ENCODE results near the gene DENND11. TPM values are rescaled to one million over a fixed set of nuclear protein-coding genes. Genes with fewer than 3 reads are reported as not detected.

DENND11 gene
- total RNA-seq, 3 donors from 2014 or later (not counting 1 experiment from before 2014, with no cell fraction given): 28.9 to 57.0 (median 47.6) TPM

- Histone ChIP-seq H3K4me3 (ENCODE audit: low read length) (peak overlapping the region; percentile 50), H3K27ac (ENCODE audit: low read length) (peak overlapping the region; percentile 54), H3K9me3 (ENCODE audit: control insufficient read depth, insufficient read depth, low read length) (no peaks in the 10 kb centered on the region), H3K4me1 (ENCODE audit: control insufficient read depth, insufficient read depth, low read length) (peaks cover 27% of the 10 kb centered on the region), H3K27me3 (ENCODE audit: control insufficient read depth, insufficient read depth, low read length) (no peaks in the 10 kb centered on the region), H3K36me3 (ENCODE audit: control insufficient read depth, insufficient read depth, low read length) (no peaks in the 10 kb centered on the region)
- WGBS (ENCODE audit: insufficient coverage): 88% methylated on average over 5 of the region's 5 CpGs
- no peaks in the 10 kb centered on the region for H3K36me3 Mint-ChIP-seq
- peaks cover 0 to 5% of the 10 kb centered on the region in 2 donors for H3K27me3 Mint-ChIP-seq (ENCODE audit: low read depth in 2 of 2)
- peaks cover 39 to 45% of the 10 kb centered on the region in 2 donors for H3K4me1 Mint-ChIP-seq
- H3K4me3 Mint-ChIP-seq: peak overlapping the region; percentile 90
- no peak for TF ChIP-seq CTCF (IDR thresholded peaks at IDR 0.05)
- H3K9me3 Mint-ChIP-seq: no peaks in the 10 kb centered on the region
- H3K27ac Mint-ChIP-seq: peak overlapping the region; percentile 80 to 89
- DNase-seq (no peak), ATAC-seq (no peak)
- intact Hi-C loops (cut with micrococcal nuclease): loop anchor here (2.0 kb wide), 1 partner anchor 144 kb away; no protein-coding TSS in a partner anchor
Observed at GRCh38 chr7:141700296-141700847, 1.6 kb downstream of the DENND11 start.

GRCh38 chr7:141699860-141700259 is 2.1 kb downstream of the DENND11 start:
- intact Hi-C loops (cut with micrococcal nuclease): loop anchor here (2.0 kb wide), 1 partner anchor 143 kb away; no protein-coding TSS in a partner anchor
- 100% methylated on average over 2 of the region's 3 CpGs for WGBS (ENCODE audit: insufficient coverage)
- peaks cover 39 to 45% of the 10 kb centered on the region in 2 donors for H3K4me1 Mint-ChIP-seq

GRCh38 chr7:141698247-141699015 is 3.5 kb downstream of the DENND11 start:
- Histone ChIP-seq H3K36me3 (ENCODE audit: control insufficient read depth, insufficient read depth, low read length) (no peaks in the 10 kb centered on the region), H3K27ac (ENCODE audit: low read length) (no peak overlapping the region), H3K9me3 (ENCODE audit: control insufficient read depth, insufficient read depth, low read length) (no peaks in the 10 kb centered on the region), H3K4me1 (ENCODE audit: control insufficient read depth, insufficient read depth, low read length) (peaks cover 27% of the 10 kb centered on the region), H3K4me3 (ENCODE audit: low read length) (no peak overlapping the region), H3K27me3 (ENCODE audit: control insufficient read depth, insufficient read depth, low read length) (no peaks in the 10 kb centered on the region)
- WGBS (ENCODE audit: insufficient coverage): 86% methylated on average over 1 of the region's 1 CpG
- TF ChIP-seq CTCF (IDR thresholded peaks at IDR 0.05): no peak
- DNase-seq (peak in 1 of 2 donors; percentile 49), ATAC-seq (no peak)
- H3K27me3 Mint-ChIP-seq (ENCODE audit: low read depth in 2 of 2): peaks cover 0 to 2% of the 10 kb centered on the region in 2 donors
- H3K4me3 Mint-ChIP-seq: no peak overlapping the region
- peaks cover 42 to 50% of the 10 kb centered on the region in 2 donors for H3K4me1 Mint-ChIP-seq
- no peaks in the 10 kb centered on the region for H3K36me3 Mint-ChIP-seq
- intact Hi-C loops (cut with micrococcal nuclease): no loop called here
- H3K27ac Mint-ChIP-seq: peak overlapping the region; percentile 32 to 89
- H3K9me3 Mint-ChIP-seq: no peaks in the 10 kb centered on the region

More at GRCh38 chr7:141699860-141700259, 2.1 kb downstream of the DENND11 start:
- no peak overlapping the region for H3K27ac ChIP-seq (ENCODE audit: low read length)
- Mint-ChIP-seq H3K9me3 (no peaks in the 10 kb centered on the region), H3K27ac (peak overlapping the region; percentile 80 to 89), H3K27me3 (ENCODE audit: low read depth in 2 of 2) (peaks cover 0 to 5% of the 10 kb centered on the region in 2 donors), H3K4me3 (peak overlapping the region; percentile 90), H3K36me3 (no peaks in the 10 kb centered on the region)
- ATAC-seq (no peak), DNase-seq (no peak)
- no peaks in the 10 kb centered on the region for H3K27me3 ChIP-seq (ENCODE audit: control insufficient read depth, insufficient read depth, low read length)
- no peak overlapping the region for H3K4me3 ChIP-seq (ENCODE audit: low read length)
- no peaks in the 10 kb centered on the region for H3K9me3 ChIP-seq (ENCODE audit: control insufficient read depth, insufficient read depth, low read length)
- no peak for TF ChIP-seq CTCF (IDR thresholded peaks at IDR 0.05)
- peaks cover 27% of the 10 kb centered on the region for H3K4me1 ChIP-seq (ENCODE audit: control insufficient read depth, insufficient read depth, low read length)
- no peaks in the 10 kb centered on the region for H3K36me3 ChIP-seq (ENCODE audit: control insufficient read depth, insufficient read depth, low read length)

Data from natural killer cell (primary cell).